Transverse colon (tissue), 4 donors: Measurements from ENCODE around the gene GINS1. TPM values are rescaled to one million over a fixed set of nuclear protein-coding genes. Genes with fewer than 3 reads are reported as not detected.
A peak's percentile ranks its signal among the peaks of the same experiment; 100 is the strongest.

Experiments used
- DNase-seq: peaks from one replicate; pipeline ENCODE4 v3.0.0-alpha.2; 2019
- H3K27ac ChIP-seq, 4 donors: fragments of 200-600 bp; sonication (generic); 2 replicates each; pipeline ENCODE4 v1.5.1; 2016 to 2018; ENCODE audit warnings: inconsistent platforms in 4 of 4
- H3K27me3 ChIP-seq: fragments of 200-600 bp; sonication (generic); 2 replicates; pipeline ENCODE4 v1.5.1; 2017; ENCODE audit warnings: inconsistent platforms
- H3K36me3 ChIP-seq, 4 donors: fragments of 200-600 bp; sonication (generic); 2 replicates each; pipeline ENCODE4 v1.5.1; 2017 to 2019; ENCODE audit warnings: inconsistent platforms in 4 of 4
- H3K4me1 ChIP-seq, 4 donors: fragments of 200-600 bp; sonication (generic); 2 replicates each; pipeline ENCODE4 v1.5.1; 2017 to 2020; ENCODE audit warnings: inconsistent platforms in 4 of 4
- H3K4me3 ChIP-seq, 4 donors: fragments of 200-600 bp; sonication (generic); 1 replicate in 1 of 4; 2 replicates in 3 of 4; pipeline versions ENCODE4 v1.5.1 to v1.6.1; 2017 to 2019; ENCODE audit warnings: inconsistent platforms in 4 of 4
- H3K9me3 ChIP-seq, 2 donors: fragments of 200-600 bp; sonication (generic); 2 replicates each; pipeline ENCODE4 v1.5.1; 2017 to 2019; ENCODE audit warnings: inconsistent platforms in 2 of 2
- EP300 ChIP-seq: sonication (generic); formaldehyde crosslinking; IDR thresholded peaks from one replicate; pipeline ENCODE4 v1.6.1; 2017; ENCODE audit warnings: antibody characterized with exemption, low read depth
- POLR2A ChIP-seq: fragments of 450-650 bp; IDR thresholded peaks from one replicate; pipeline ENCODE4 v1.6.1; 2016; ENCODE audit warnings: antibody characterized with exemption, mild to moderate bottlenecking, moderate library complexity
- POLR2AphosphoS5 ChIP-seq, 3 donors: sonication (generic); formaldehyde crosslinking; IDR thresholded peaks; one replicate each; pipeline ENCODE4 v1.6.1; 2016; ENCODE audit warnings: antibody characterized with exemption in 3 of 3
- WGBS, 2 donors: methylation state at CpG; one replicate each; pipeline ENCODE4 v1.1.5; 2018; ENCODE audit warnings: low coverage in 1 of 2; 5-methylcytosine and 5-hydroxymethylcytosine counted together
- in situ Hi-C, 4 donors: fragments of 200-750 bp; cut with MboI; loops; one replicate each; pipeline versions ENCODE4 v1.15.0 to v1.15.1; 2017; ENCODE audit warnings: low sequenced_read_pairs in 3 of 4, low pct_ligation_motif_present in 1 of 4, low pct_unique_long_range_greater_than_20kb in 1 of 4
- intact Hi-C: fragments of 100-400 bp; cut with DNase I; formaldehyde crosslinking; loops from one replicate; pipeline ENCODE4 v1.15.1; 2023; ENCODE audit warnings: low total_unique reads
- total RNA-seq, 4 donors: library from RNA; depleted of rRNA; stranded (reverse); fragments of >200 nt; gene quantifications; one replicate each; pipeline ENCODE4 v1.1.0, GENCODE V29; 2016
- TF ChIP-seq, protein P1 (sequence below), 5 experiments: fragments of 200-600 bp in 3 of 5; fragments of 450-650 bp in 2 of 5; sonication (generic) in 3 of 5; IDR thresholded peaks; 1 replicate in 2 of 5; 2 replicates in 3 of 5; pipeline ENCODE4 v1.5.1; 2016 to 2017; ENCODE audit warnings: antibody characterized with exemption in 5 of 5, inconsistent platforms in 3 of 5, mild to moderate bottlenecking in 2 of 5, moderate library complexity in 1 of 5

Gene GINS1
- 1 to 10 TPM in 2 of 4 donors, not detected in 2; 1.3 to 1.4 TPM for total RNA-seq

DNA sequence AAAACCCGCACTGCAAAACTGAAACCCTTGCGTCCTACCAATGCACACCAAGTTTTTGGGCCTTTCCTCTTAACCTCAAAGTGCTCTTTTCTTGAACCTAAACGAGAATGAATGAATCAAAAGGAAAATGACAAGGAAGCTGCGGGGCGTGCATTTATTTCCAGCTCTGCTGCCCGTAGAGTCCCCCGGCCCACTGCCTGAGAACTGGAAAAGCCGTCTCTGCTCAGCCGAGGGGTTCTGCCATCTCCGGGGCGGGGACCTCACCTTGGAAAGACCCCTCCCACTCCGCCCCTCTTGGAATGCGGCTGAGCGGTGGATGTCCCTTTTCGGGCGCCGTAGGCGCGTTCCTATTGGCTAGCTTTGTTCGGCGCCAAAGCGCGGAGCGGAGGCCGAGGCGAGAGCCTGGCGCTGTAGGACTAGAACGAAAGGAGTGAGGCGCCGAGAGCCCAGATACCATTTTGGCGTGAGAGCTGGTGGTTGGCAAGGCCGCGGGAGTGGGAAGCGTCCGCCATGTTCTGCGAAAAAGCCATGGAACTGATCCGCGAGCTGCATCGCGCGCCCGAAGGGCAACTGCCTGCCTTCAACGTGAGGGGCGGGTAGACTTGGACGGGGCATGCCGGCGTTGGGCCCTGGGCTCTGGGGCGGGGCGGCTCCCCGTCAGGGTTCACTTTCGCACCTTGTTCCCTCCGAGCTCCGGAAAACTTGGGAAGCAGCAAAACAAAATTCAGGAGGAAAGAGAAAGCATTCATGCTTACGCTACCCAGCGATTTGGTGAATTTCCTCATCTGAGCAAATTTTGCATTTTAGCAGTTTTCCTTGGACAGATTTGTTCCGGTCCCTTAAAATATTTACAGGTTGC, at the start of gene GINS1:
Gene GINS1, plus strand, starts transcription at position 363 of the 859 bp plus-strand sequence. Its CDS starts 148 bp downstream, at position 511.
- DNase-seq, result peak; percentile 85
- Histone ChIP-seq H3K36me3 (no peaks in the 10 kb centered on the region), H3K9me3 (peaks cover 6 to 7% of the 10 kb centered on the region in 2 donors), H3K27me3 (no peaks in the 10 kb centered on the region), H3K4me1 (peaks cover 0 to 15% (median 7%) of the 10 kb centered on the region in 4 donors), H3K4me3 (peak within 1 kb of the TSS; percentile 51 to 69 (median 56)), H3K27ac (peak within 1 kb of the TSS; percentile 70 to 80 (median 73))
- in situ Hi-C loops (loop anchor here in 3 of 4 donors (10.0 to 25.0 kb wide), 3 partner anchors 103 to 420 kb away; partner anchors contain the start of genes APMAP (in 1 of the 3) and ENTPD6 (in 1 of the 3)), intact Hi-C loops (loop anchor here (10.0 kb wide), 1 partner anchor 413 kb away; the partner anchor contains the start of gene APMAP)
- TF ChIP-seq, protein P1, sequence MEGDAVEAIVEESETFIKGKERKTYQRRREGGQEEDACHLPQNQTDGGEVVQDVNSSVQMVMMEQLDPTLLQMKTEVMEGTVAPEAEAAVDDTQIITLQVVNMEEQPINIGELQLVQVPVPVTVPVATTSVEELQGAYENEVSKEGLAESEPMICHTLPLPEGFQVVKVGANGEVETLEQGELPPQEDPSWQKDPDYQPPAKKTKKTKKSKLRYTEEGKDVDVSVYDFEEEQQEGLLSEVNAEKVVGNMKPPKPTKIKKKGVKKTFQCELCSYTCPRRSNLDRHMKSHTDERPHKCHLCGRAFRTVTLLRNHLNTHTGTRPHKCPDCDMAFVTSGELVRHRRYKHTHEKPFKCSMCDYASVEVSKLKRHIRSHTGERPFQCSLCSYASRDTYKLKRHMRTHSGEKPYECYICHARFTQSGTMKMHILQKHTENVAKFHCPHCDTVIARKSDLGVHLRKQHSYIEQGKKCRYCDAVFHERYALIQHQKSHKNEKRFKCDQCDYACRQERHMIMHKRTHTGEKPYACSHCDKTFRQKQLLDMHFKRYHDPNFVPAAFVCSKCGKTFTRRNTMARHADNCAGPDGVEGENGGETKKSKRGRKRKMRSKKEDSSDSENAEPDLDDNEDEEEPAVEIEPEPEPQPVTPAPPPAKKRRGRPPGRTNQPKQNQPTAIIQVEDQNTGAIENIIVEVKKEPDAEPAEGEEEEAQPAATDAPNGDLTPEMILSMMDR (IDR thresholded peaks at IDR 0.05), result no peak
- peak; percentile 41 to 62 (median 48) for TF ChIP-seq POLR2AphosphoS5 (IDR thresholded peaks at IDR 0.05)
- peak; percentile 42 for TF ChIP-seq POLR2A
- TF ChIP-seq EP300, result no peak
- 1 to 6% methylated on average over 7 to 49 of the region's 56 CpGs for WGBS, 2 donors

DNA sequence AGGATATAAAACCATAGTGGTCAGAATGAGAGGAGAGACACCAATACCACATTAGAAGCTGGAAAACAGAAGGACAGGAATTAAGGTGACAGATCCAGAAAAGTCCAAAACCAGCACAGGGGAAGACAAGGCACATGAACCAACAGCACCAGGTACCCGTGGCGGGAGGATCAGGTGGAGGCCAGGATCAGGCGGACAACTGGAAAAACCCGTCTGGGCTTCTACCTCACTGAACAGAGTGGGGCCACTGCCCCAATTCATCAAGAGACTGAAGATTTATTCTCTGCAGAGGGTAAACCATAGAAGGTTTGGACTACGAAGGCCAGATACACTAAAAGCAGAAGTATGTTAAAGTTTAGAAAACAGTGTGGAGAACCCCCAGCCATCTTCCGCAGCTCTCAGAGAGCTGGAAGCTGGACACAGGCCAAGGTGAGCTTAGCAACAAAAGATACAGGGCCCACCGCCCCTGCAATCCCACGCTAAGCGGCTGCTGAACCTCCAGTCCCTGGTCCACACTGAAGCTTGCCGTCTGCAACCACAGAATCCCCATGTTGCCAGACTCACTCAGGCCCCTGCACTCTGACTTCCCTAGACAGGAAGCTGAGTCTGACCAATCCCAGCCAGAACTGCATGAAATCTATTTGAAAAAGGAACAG, 46.7 kb upstream of the GINS1 start:
- peaks cover 0 to 24% (median 7%) of the 10 kb centered on the region in 4 donors for H3K4me1 ChIP-seq
- in situ Hi-C loops, result no loop called here

DNA sequence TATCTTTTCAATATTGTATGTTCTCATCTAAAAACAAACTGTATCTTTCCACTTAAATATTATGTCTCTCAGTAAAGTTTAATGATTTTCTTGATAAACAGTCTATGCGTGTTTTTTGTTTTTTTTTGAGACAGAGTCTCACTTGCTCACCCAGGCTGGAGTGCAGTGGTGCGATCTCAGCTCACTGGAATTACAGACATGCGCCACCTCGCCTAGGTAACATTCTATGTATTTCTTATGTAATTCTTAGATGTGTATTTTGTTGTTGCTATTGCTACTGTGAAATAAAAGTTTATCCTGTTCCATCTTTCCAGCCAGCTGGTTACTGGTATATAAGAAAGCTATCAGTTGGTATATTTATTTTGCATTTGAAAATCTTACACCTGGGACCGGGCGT, 46.2 kb upstream of the GINS1 start:
- in situ Hi-C loops (no loop called here), intact Hi-C loops (no loop called here)
- no peak for DNase-seq
- TF ChIP-seq EP300 (no peak), POLR2AphosphoS5 (IDR thresholded peaks at IDR 0.05) (no peak), POLR2A (no peak)
- TF ChIP-seq, protein P1 (IDR thresholded peaks at IDR 0.05), result no peak
- no peaks in the 10 kb centered on the region for H3K27me3 ChIP-seq
- peak overlapping the region in 1 of 4 donors; percentile 35 for H3K27ac ChIP-seq
- H3K9me3 ChIP-seq, result no peaks in the 10 kb centered on the region
- no peaks in the 10 kb centered on the region for H3K36me3 ChIP-seq
- H3K4me1 ChIP-seq, result peaks cover 0 to 19% (median 5%) of the 10 kb centered on the region in 4 donors
- WGBS, 2 donors, result 78 to 86% methylated on average over 4 to 6 of the region's 6 CpGs
- H3K4me3 ChIP-seq, result no peak overlapping the region

More for the DNA sequence above, 46.7 kb upstream of the GINS1 start:
- 64 to 80% methylated on average over 1 to 10 of the region's 10 CpGs for WGBS, 2 donors
- H3K36me3 ChIP-seq, result no peaks in the 10 kb centered on the region
- H3K27ac ChIP-seq, result peak overlapping the region in 2 of 4 donors; percentile 26 to 35
- intact Hi-C loops, result no loop called here
- H3K4me3 ChIP-seq, result no peak overlapping the region
- no peak for DNase-seq
- no peaks in the 10 kb centered on the region for H3K27me3 ChIP-seq
- H3K9me3 ChIP-seq, result no peaks in the 10 kb centered on the region
- TF ChIP-seq EP300 (no peak), POLR2AphosphoS5 (IDR thresholded peaks at IDR 0.05) (no peak), POLR2A (no peak)
- TF ChIP-seq, protein P1 (IDR thresholded peaks at IDR 0.05), result no peak

DNA sequence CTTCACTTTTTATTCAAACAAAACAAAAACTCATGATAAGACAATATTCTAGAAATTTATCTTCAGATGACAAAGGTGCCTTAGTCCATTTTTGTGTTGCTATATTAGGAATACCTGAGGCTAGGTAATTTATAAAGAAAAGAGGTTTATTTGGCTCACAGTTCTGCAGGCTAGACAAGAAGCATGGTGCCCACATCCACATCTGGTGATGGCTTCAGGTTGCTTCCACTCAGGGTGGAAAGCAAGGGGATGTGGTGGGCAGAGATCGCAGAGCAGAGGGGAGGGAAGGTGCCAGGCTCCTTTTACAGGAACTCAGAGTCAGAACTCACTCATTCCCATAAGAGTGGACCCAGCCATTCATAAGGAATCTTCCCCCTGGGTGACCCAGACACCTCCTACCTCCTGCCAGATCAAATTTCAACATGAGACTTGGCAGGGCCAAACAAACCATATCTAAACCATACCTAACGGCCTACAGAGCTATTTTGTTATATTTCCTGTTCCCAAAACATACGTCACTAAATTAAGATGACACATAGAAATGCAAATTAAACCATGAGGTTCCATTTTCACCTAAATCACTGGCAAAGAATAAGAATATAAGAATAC, 43.2 kb upstream of the GINS1 start:
- Histone ChIP-seq H3K27me3 (no peaks in the 10 kb centered on the region), H3K36me3 (no peaks in the 10 kb centered on the region), H3K4me1 (peaks cover 0 to 9% (median 0%) of the 10 kb centered on the region in 4 donors), H3K9me3 (no peaks in the 10 kb centered on the region), H3K4me3 (no peak overlapping the region), H3K27ac (no peak overlapping the region)
- DNase-seq, result no peak
- intact Hi-C loops, result no loop called here
- TF ChIP-seq, protein P1 (IDR thresholded peaks at IDR 0.05), result no peak
- no peak for TF ChIP-seq EP300
- TF ChIP-seq POLR2AphosphoS5 (IDR thresholded peaks at IDR 0.05), result no peak
- TF ChIP-seq POLR2A, result no peak
- WGBS, 2 donors, result 29 to 78% methylated on average over 1 to 3 of the region's 3 CpGs
- in situ Hi-C loops, result no loop called here
